A549 (cell line): ENCODE measurements around the gene UVRAG. TPM values are rescaled to one million over a fixed set of nuclear protein-coding genes. Genes with fewer than 3 reads are reported as not detected.

ENCODE experiments used
- ATAC-seq, 2 experiments: fragments of 200-7000 bp in 1 of 2; fragments of >200 bp in 1 of 2; cut with Nextera tagmentation in 1 of 2; cut with Tn5 transposase in 1 of 2; 3 replicates each; pipeline versions ENCODE4 v1.8.0 to v1.9.1; 2018 to 2020; ENCODE audit warnings: mild to moderate bottlenecking in 1 of 2, moderate library complexity in 1 of 2
- CTCF ChIA-PET: fragments of 300-600 bp; sonication (Branson Sonifier 250); formaldehyde crosslinking; extraction: SDS; loops from one replicate; lab custom pipeline; 2021; ENCODE audit warnings: antibody characterized with exemption, inconsistent platforms; lab: Yijun Ruan, JAX
- POLR2A ChIA-PET: fragments of 350-600 bp; formaldehyde crosslinking; extraction: SDS; loops from one replicate; lab custom pipeline; 2021; ENCODE audit warnings: antibody characterized with exemption, inconsistent platforms; lab: Yijun Ruan, JAX
- DNase-seq, 2 experiments: peaks; one replicate each; pipeline versions ENCODE4 v3.0.0 to v3.0.0-alpha.2; 2011 to 2016; ENCODE audit warnings: low read depth in 1 of 2, low spot score in 1 of 2
- FAIRE-seq: peaks from 2 replicates; lab custom pipeline; 2011; peaks lifted over from hg19 to GRCh38; lab: Jason Lieb, UNC
- H3K27ac ChIP-seq, 2 experiments: fragments of >200 bp; sonication (Bioruptor Twin); formaldehyde crosslinking; 3 replicates each; pipeline ENCODE4 v1.5.1; 2016 to 2017
- H3K4me1 ChIP-seq: fragments of >200 bp; sonication (Bioruptor Twin); formaldehyde crosslinking; 3 replicates; pipeline ENCODE4 v1.6.1; 2016
- H3K4me2 ChIP-seq: fragments of >200 bp; sonication (Bioruptor Twin); formaldehyde crosslinking; 3 replicates; pipeline ENCODE4 v1.6.1; 2016
- H3K4me3 ChIP-seq: fragments of >200 bp; sonication (Bioruptor Twin); formaldehyde crosslinking; 3 replicates; pipeline ENCODE4 v1.5.1; 2016
- H3K9me3 ChIP-seq: fragments of >200 bp; sonication (Bioruptor Twin); formaldehyde crosslinking; 3 replicates; pipeline ENCODE4 v1.6.1; 2016
- ATOH8 ChIP-seq: fragments of 250-450 bp; sonication (Bioruptor Pico); IDR thresholded peaks from 2 replicates; pipeline ENCODE4 v1.5.0; 2020; ENCODE audit warnings: low read depth, mild to moderate bottlenecking, moderate library complexity
- BCL3 ChIP-seq: fragments of >200 bp; sonication (Bioruptor Twin); formaldehyde crosslinking; IDR thresholded peaks from 3 replicates; pipeline ENCODE4 v1.6.1; 2016
- CEBPB ChIP-seq, 2 experiments: fragments of >200 bp in 1 of 2; sonication (Bioruptor Twin) in 1 of 2; formaldehyde crosslinking in 1 of 2; IDR thresholded peaks; 2 replicates each; pipeline ENCODE4 v1.6.1; 2012 to 2016
- CHD4 ChIP-seq: fragments of 200-600 bp; sonication (generic); IDR thresholded peaks from 2 replicates; pipeline ENCODE4 v1.6.1; 2016; ENCODE audit warnings: antibody characterized with exemption, mild to moderate bottlenecking, borderline replicate concordance
- CTCF ChIP-seq: fragments of >200 bp; sonication (Bioruptor Twin); formaldehyde crosslinking; IDR thresholded peaks from 3 replicates; pipeline ENCODE4 v1.5.1; 2016
- FOSB ChIP-seq: fragments of 250-450 bp; sonication (Bioruptor Pico); IDR thresholded peaks from 2 replicates; pipeline ENCODE4 v1.5.0; 2020; ENCODE audit warnings: mild to moderate bottlenecking, moderate library complexity
- FOSL2 ChIP-seq, 2 experiments: fragments of 450-650 bp in 1 of 2; fragments of >200 bp in 1 of 2; sonication (Bioruptor Twin) in 1 of 2; formaldehyde crosslinking; IDR thresholded peaks; 2 replicates each; pipeline versions ENCODE4 v1.5.0 to v1.6.1; 2016 to 2020; ENCODE audit warnings: mild to moderate bottlenecking in 1 of 2, moderate library complexity in 1 of 2
- HES2 ChIP-seq: fragments of >200 bp; sonication (Bioruptor Twin); formaldehyde crosslinking; IDR thresholded peaks from 2 replicates; pipeline ENCODE4 v1.6.1; 2016
- HOXA7 ChIP-seq: fragments of 250-450 bp; sonication (Bioruptor Pico); IDR thresholded peaks from 2 replicates; pipeline ENCODE4 v1.5.0; 2020; ENCODE audit warnings: mild to moderate bottlenecking, moderate library complexity
- HOXB5 ChIP-seq: fragments of 250-450 bp; sonication (Bioruptor Pico); IDR thresholded peaks from 2 replicates; pipeline ENCODE4 v1.5.0; 2020; ENCODE audit warnings: mild to moderate bottlenecking, moderate library complexity
- JUNB ChIP-seq: fragments of >200 bp; sonication (Bioruptor Twin); formaldehyde crosslinking; IDR thresholded peaks from 2 replicates; pipeline ENCODE4 v1.6.1; 2016
- KDM1A ChIP-seq: fragments of 200-600 bp; sonication (generic); IDR thresholded peaks from 2 replicates; pipeline ENCODE4 v1.6.1; 2016; ENCODE audit warnings: low read depth, mild to moderate bottlenecking
- MAFK ChIP-seq: fragments of 450-650 bp; IDR thresholded peaks from 2 replicates; pipeline ENCODE4 v1.6.1; 2014; ENCODE audit not compliant: partially characterized antibody
- NFE2L2 ChIP-seq: fragments of 150-350 bp; conservative IDR thresholded peaks from 2 replicates; pipeline ENCODE4 v1.6.1; 2014; ENCODE audit warnings: low read length
- NR3C1 ChIP-seq: fragments of >200 bp; sonication (Bioruptor Twin); formaldehyde crosslinking; IDR thresholded peaks from 3 replicates; pipeline ENCODE4 v1.6.1; 2017
- PBX3 ChIP-seq: IDR thresholded peaks from 2 replicates; pipeline ENCODE4 v1.6.1; 2012
- PHF8 ChIP-seq: fragments of 200-600 bp; sonication (generic); IDR thresholded peaks from 2 replicates; pipeline ENCODE4 v1.6.1; 2016; ENCODE audit warnings: low read depth, mild to moderate bottlenecking, antibody characterized with exemption, moderate library complexity, borderline replicate concordance
- SMC3 ChIP-seq: fragments of >200 bp; sonication (Bioruptor Twin); formaldehyde crosslinking; IDR thresholded peaks from 3 replicates; pipeline ENCODE4 v1.6.1; 2018; ENCODE audit warnings: inconsistent platforms
- SREBF2 ChIP-seq: fragments of 450-650 bp; IDR thresholded peaks from 2 replicates; pipeline ENCODE4 v1.6.1; 2014; ENCODE audit warnings: mild to moderate bottlenecking, moderate library complexity
- TP53 ChIP-seq: fragments of 250-450 bp; sonication (Bioruptor Pico); IDR thresholded peaks from 2 replicates; pipeline ENCODE4 v1.5.0; 2021; ENCODE audit warnings: mild to moderate bottlenecking, moderate library complexity
- ZFP36 ChIP-seq: fragments of 450-650 bp; IDR thresholded peaks from 2 replicates; pipeline ENCODE4 v1.6.1; 2014; ENCODE audit warnings: borderline replicate concordance; ENCODE audit not compliant: partially characterized antibody
- ZSCAN20 ChIP-seq: fragments of 250-450 bp; sonication (Bioruptor Pico); IDR thresholded peaks from 2 replicates; pipeline ENCODE4 v1.8.0; 2022; ENCODE audit warnings: mild to moderate bottlenecking, moderate library complexity
- WGBS: methylation state at CpG from one replicate; pipeline ENCODE4 v1.1.6; 2017; ENCODE audit errors: missing lambda C conversion rate; 5-methylcytosine and 5-hydroxymethylcytosine counted together
- polyA plus RNA-seq, 4 experiments: library from polyadenylated mRNA; depleted of rRNA in 3 of 4; stranded (reverse); fragments of >200 nt; fragmentation: RNase III in 1 of 4; extraction: RNeasy Plus Mini Kit Qiagen cat#74134 plus additional on column Dnase treatment in 1 of 4; gene quantifications; 2 replicates in 3 of 4; 3 replicates in 1 of 4; pipeline ENCODE4 v1.2.3, GENCODE V29; 2011 to 2017

UVRAG gene
- polyA plus RNA-seq, 2 of the 4 experiments (the other 2 are of a cell fraction), result 6.1 to 14.1 TPM

GRCh38 chr11:75959540-75959939, 144.5 kb downstream of the UVRAG start:
- WGBS, result 90% methylated on average over 2 of the region's 2 CpGs
- FAIRE-seq, result no peak
- H3K4me3 ChIP-seq, result no peak overlapping the region
- TF ChIP-seq ZSCAN20 (CRISPR knock-in tag), result no peak
- TF ChIP-seq PHF8, result no peak
- no peak for TF ChIP-seq KDM1A
- TF ChIP-seq JUNB, result no peak
- no peak for TF ChIP-seq SREBF2
- no peak for TF ChIP-seq TP53
- TF ChIP-seq SMC3, result no peak
- no peak for TF ChIP-seq NR3C1
- no peak for TF ChIP-seq CTCF
- no peak for TF ChIP-seq FOSB
- TF ChIP-seq HOXA7 (CRISPR knock-in tag), result no peak
- no peak for TF ChIP-seq HOXB5 (CRISPR knock-in tag)
- TF ChIP-seq MAFK, result no peak
- H3K4me2 ChIP-seq, result no peak overlapping the region
- no peaks in the 10 kb centered on the region for H3K9me3 ChIP-seq
- no peak overlapping the region for H3K27ac ChIP-seq
- ChIA-PET POLR2A (no interaction called here), CTCF (interaction anchor here (0.7 to 0.8 kb wide), 2 partner anchors 63 to 192 kb away, joined by 3 to 5 read pairs; no protein-coding TSS in a partner anchor)
- no peak for ATAC-seq
- no peak for DNase-seq
- H3K4me1 ChIP-seq, result peaks cover 5% of the 10 kb centered on the region

- FAIRE-seq (no peak), DNase-seq (no peak), ATAC-seq (no peak)
- no peak overlapping the region for H3K4me3 ChIP-seq
- no peak overlapping the region for H3K27ac ChIP-seq
- H3K4me2 ChIP-seq, result no peak overlapping the region
- CTCF ChIA-PET, result no interaction called here
- H3K9me3 ChIP-seq, result no peaks in the 10 kb centered on the region
- WGBS, result 86% methylated on average over 2 of the region's 2 CpGs
- H3K4me1 ChIP-seq, result peaks cover 24% of the 10 kb centered on the region
- POLR2A ChIA-PET, result no interaction called here
- TF ChIP-seq ZFP36 (no peak), PBX3 (no peak), ATOH8 (CRISPR knock-in tag) (no peak)
- TF ChIP-seq, all 56 proteins: peak for 0
These were observed 149.1 kb downstream of the UVRAG start for GRCh38 chr11:75964071-75964470.

GRCh38 chr11:75966537-75967287, 151.7 kb downstream of the UVRAG start:
- ATAC-seq (peak in 1 of 2 experiments; percentile 56; a peak in 3 of 6 replicates), FAIRE-seq (no peak), DNase-seq (peak; percentile 9 to 18)
- peaks cover 30% of the 10 kb centered on the region for H3K4me1 ChIP-seq
- H3K9me3 ChIP-seq, result no peaks in the 10 kb centered on the region
- TF ChIP-seq CEBPB (IDR thresholded peaks at IDR 0.05), result peak in 1 of 2 experiments; percentile 71; a peak in 2 of 4 replicates
- no peak for TF ChIP-seq NFE2L2
- no peak for TF ChIP-seq JUNB
- TF ChIP-seq HES2, result no peak
- TF ChIP-seq FOSL2 (IDR thresholded peaks at IDR 0.05), result no peak
- peak; percentile 61 for TF ChIP-seq FOSL2 (CRISPR knock-in tag; IDR thresholded peaks at IDR 0.05)
- TF ChIP-seq CHD4, result no peak
- TF ChIP-seq BCL3, result no peak
- no peak for TF ChIP-seq ZSCAN20 (CRISPR knock-in tag)
- peak overlapping the region; percentile 54 for H3K4me2 ChIP-seq
- ChIA-PET CTCF (interaction anchor here (1.2 kb wide), 1 partner anchor 352 kb away, joined by 4 read pairs; no protein-coding TSS in a partner anchor), POLR2A (no interaction called here)
- peak overlapping the region in 1 of 2 experiments; percentile 23; a peak in 1 of 6 replicates for H3K27ac ChIP-seq
- no peak overlapping the region for H3K4me3 ChIP-seq
